K562 (cell line): ENCODE measurements around the gene SH3BGR. TPM values are rescaled to one million over a fixed set of nuclear protein-coding genes. Genes with fewer than 3 reads are reported as not detected.

Source experiments
- ATAC-seq: fragments of 200-7000 bp; cut with Tn5 transposase; 3 replicates; pipeline ENCODE4 v1.9.1; 2020; ENCODE audit warnings: moderate library complexity
- BruUV-seq: library from RNA; stranded (reverse); fragments of 400-500 nt; replicated peaks from 2 replicates; lab custom pipeline; 2021; lab: Mats Ljungman, UMichigan
- CTCF ChIA-PET: fragments of 300-600 bp; formaldehyde crosslinking; extraction: SDS; loops from one replicate; lab custom pipeline; 2021; ENCODE audit warnings: low intra/inter-chr PET ratio; lab: Yijun Ruan, JAX
- POLR2A ChIA-PET: fragments of 300-600, 350-650 bp; sonication (Branson Sonifier 250); formaldehyde crosslinking; extraction: SDS; loops from one replicate; lab custom pipeline; 2021; ENCODE audit warnings: antibody characterized with exemption, inconsistent platforms; lab: Yijun Ruan, JAX
- DNase-seq, 4 experiments: peaks; one replicate each; pipeline versions ENCODE4 v3.0.0 to v3.0.0-alpha.2; 2011 to 2018; ENCODE audit warnings: low spot score in 3 of 4, mixed read lengths in 3 of 4; ENCODE audit errors: extremely low read depth in 1 of 4
- FAIRE-seq: peaks from 2 replicates; lab custom pipeline; 2011; peaks lifted over from hg19 to GRCh38; lab: Jason Lieb, UNC
- H2AFZ ChIP-seq: 2 replicates; pipeline ENCODE4 v1.6.0; 2011; ENCODE audit warnings: low read depth, low read length, control low read depth, inconsistent platforms
- H3K27ac ChIP-seq: fragments of 200-600 bp; 3 replicates; pipeline ENCODE4 v1.8.0; 2011; ENCODE audit warnings: low read depth, mild to moderate bottlenecking, control low read depth, inconsistent platforms, low read length, moderate library complexity, mixed read lengths; ENCODE audit errors: extremely low read depth
- H3K27me3 ChIP-seq, 2 experiments: fragments of 300-600 bp in 1 of 2; 2 replicates in 1 of 2; 3 replicates in 1 of 2; pipeline versions ENCODE4 v1.6.0 to v1.8.0; 2011; ENCODE audit warnings: inconsistent platforms in 2 of 2, low read length in 2 of 2, mild to moderate bottlenecking in 1 of 2, mixed read lengths in 1 of 2, moderate library complexity in 1 of 2; ENCODE audit not compliant: control insufficient read depth in 2 of 2, insufficient read depth in 2 of 2
- H3K36me3 ChIP-seq: fragments of 300-600 bp; 3 replicates; pipeline ENCODE4 v1.8.0; 2011; ENCODE audit warnings: mild to moderate bottlenecking, low read length, inconsistent platforms; ENCODE audit not compliant: control insufficient read depth, insufficient read depth
- H3K4me1 ChIP-seq, 2 experiments: fragments of 200-600 bp in 1 of 2; replicated peaks in 1 of 2; 2 replicates in 1 of 2; 3 replicates in 1 of 2; pipeline versions ENCODE4 v1.5.1 to v1.8.0; 2011; ENCODE audit warnings: inconsistent platforms in 2 of 2, low read length in 2 of 2, mild to moderate bottlenecking in 1 of 2, mixed read lengths in 1 of 2, moderate library complexity in 1 of 2; ENCODE audit not compliant: control insufficient read depth in 2 of 2, insufficient read depth in 2 of 2
- H3K4me2 ChIP-seq: 2 replicates; pipeline ENCODE4 v1.6.1; 2011; ENCODE audit warnings: low read length, control low read depth, inconsistent platforms, mixed read lengths; ENCODE audit not compliant: insufficient read depth
- H3K4me3 ChIP-seq: fragments of 200-600 bp; sonication (generic), shearing (Covaris generic); 2 replicates; pipeline ENCODE4 v1.5.1; 2016; ENCODE audit warnings: control low read depth, inconsistent platforms
- H3K79me2 ChIP-seq: fragments of 200-600 bp; 3 replicates; pipeline ENCODE4 v1.8.0; 2011; ENCODE audit warnings: low read length, inconsistent platforms; ENCODE audit not compliant: control insufficient read depth, insufficient read depth
- H3K9ac ChIP-seq, 2 experiments: 2 replicates each; pipeline versions ENCODE4 v1.6.0 to v1.6.1; 2011; ENCODE audit warnings: low read depth in 2 of 2, low read length in 2 of 2, control low read depth in 1 of 2, inconsistent platforms in 1 of 2, mild to moderate bottlenecking in 1 of 2, mixed read lengths in 1 of 2; ENCODE audit not compliant: insufficient read depth in 1 of 2
- H3K9me1 ChIP-seq: one replicate; pipeline ENCODE4 v1.6.0; 2011; ENCODE audit warnings: inconsistent platforms, mild to moderate bottlenecking, low read length, moderate library complexity; ENCODE audit not compliant: control insufficient read depth, insufficient read depth
- H3K9me3 ChIP-seq: replicated peaks from 2 replicates; pipeline ENCODE4 v1.5.1; 2011; ENCODE audit warnings: low read depth, low read length, inconsistent platforms; ENCODE audit not compliant: control insufficient read depth, insufficient read depth
- H4K20me1 ChIP-seq: replicated peaks from 2 replicates; pipeline ENCODE4 v1.6.1; 2011; ENCODE audit warnings: low read length, inconsistent platforms, mixed read lengths; ENCODE audit not compliant: control insufficient read depth, insufficient read depth
- DIDO1 ChIP-seq: fragments of 450-650 bp; IDR thresholded peaks from 2 replicates; pipeline ENCODE4 v1.6.1; 2016; ENCODE audit warnings: low read depth, missing biosample characterization, missing genetic modification characterization
- ELF4 ChIP-seq: fragments of 450-650 bp; formaldehyde crosslinking; IDR thresholded peaks from 2 replicates; pipeline ENCODE4 v1.4.0; 2022; ENCODE audit warnings: missing genetic modification characterization
- EWSR1 ChIP-seq: fragments of 450-650 bp; IDR thresholded peaks from 2 replicates; pipeline ENCODE4 v1.6.1; 2018; ENCODE audit warnings: borderline replicate concordance, mild to moderate bottlenecking, low read depth, moderate library complexity; ENCODE audit not compliant: partially characterized antibody
- HEY1 ChIP-seq: fragments of 250-450 bp; sonication (Bioruptor Pico); IDR thresholded peaks from 2 replicates; pipeline ENCODE4 v1.5.0; 2020; ENCODE audit warnings: mild to moderate bottlenecking, moderate library complexity, borderline replicate concordance
- KAT2B ChIP-seq: IDR thresholded peaks from one replicate; pipeline ENCODE4 v1.6.1; 2012; ENCODE audit warnings: low read depth, mild to moderate bottlenecking, control low read depth, inconsistent platforms, low read length, moderate library complexity
- KLF16 ChIP-seq: IDR thresholded peaks from 2 replicates; pipeline ENCODE4 v1.6.1; 2016; ENCODE audit warnings: antibody characterized with exemption
- MLX ChIP-seq, 2 experiments: fragments of 450-650 bp in 1 of 2; sonication (generic) in 1 of 2; formaldehyde crosslinking; conservative IDR thresholded peaks; 2 replicates each; pipeline versions ENCODE4 v1.4.0 to v1.8.1; 2020 to 2022; ENCODE audit warnings: mild to moderate bottlenecking in 1 of 2, missing genetic modification reagents in 1 of 2
- NFE2 ChIP-seq: IDR thresholded peaks from 2 replicates; pipeline ENCODE4 v1.6.1; 2014; ENCODE audit warnings: antibody characterized with exemption, low read depth
- SMARCA5 ChIP-seq: fragments of 450-650 bp; IDR thresholded peaks from 2 replicates; pipeline ENCODE4 v1.6.1; 2016
- SNAPC5 ChIP-seq: fragments of 250-450 bp; sonication (Bioruptor Pico); IDR thresholded peaks from 2 replicates; pipeline ENCODE4 v1.8.0; 2021; ENCODE audit warnings: moderate library complexity, mild to moderate bottlenecking, inconsistent platforms
- STAT5A ChIP-seq: IDR thresholded peaks from 2 replicates; pipeline ENCODE4 v1.6.1; 2012; ENCODE audit warnings: low read length, inconsistent platforms, borderline replicate concordance
- THRB ChIP-seq: fragments of 450-650 bp; formaldehyde crosslinking; conservative IDR thresholded peaks from 2 replicates; pipeline ENCODE4 v1.4.0; 2022; ENCODE audit warnings: mild to moderate bottlenecking, missing genetic modification characterization
- TSC22D4 ChIP-seq: fragments of 450-650 bp; IDR thresholded peaks from 2 replicates; pipeline ENCODE4 v1.6.1; 2016; ENCODE audit warnings: missing genetic modification characterization, missing biosample characterization, control low read depth
- ZBTB17 ChIP-seq: fragments of 450-650 bp; formaldehyde crosslinking; IDR thresholded peaks from 2 replicates; pipeline ENCODE4 v1.4.0; 2020; ENCODE audit warnings: mild to moderate bottlenecking
- ZBTB26 ChIP-seq: fragments of 450-650 bp; formaldehyde crosslinking; IDR thresholded peaks from 2 replicates; pipeline ENCODE4 v1.4.0; 2022; ENCODE audit warnings: missing genetic modification characterization
- ZKSCAN3 ChIP-seq: fragments of 250-450 bp; sonication (Bioruptor Pico); IDR thresholded peaks from 2 replicates; pipeline ENCODE4 v1.4.0; 2020
- ZNF512 ChIP-seq: IDR thresholded peaks from 2 replicates; pipeline ENCODE4 v1.6.1; 2016; ENCODE audit warnings: missing genetic modification characterization, missing compliant biosample characterization
- ZNF583 ChIP-seq: fragments of 250-450 bp; sonication (Bioruptor Pico); IDR thresholded peaks from 2 replicates; pipeline ENCODE4 v1.4.0; 2020
- WGBS: fragments of 100-300 bp; shearing (Covaris generic); methylation state at CpG from one replicate; pipeline ENCODE4 v1.1.6; 2016; ENCODE audit warnings: low coverage, mixed read lengths; ENCODE audit not compliant: insufficient coverage; ENCODE audit errors: missing lambda C conversion rate; 5-methylcytosine and 5-hydroxymethylcytosine counted together
- in situ Hi-C: fragments of 300-500 bp; cut with MboI; formaldehyde crosslinking; loops from 4 replicates; pipeline ENCODE4 v1.15.0; 2018; ENCODE audit warnings: inconsistent platforms, mixed read lengths
- intact Hi-C: fragments of 100-400 bp; cut with micrococcal nuclease; formaldehyde crosslinking; loops from 2 replicates; pipeline ENCODE4 v1.14.2; 2022
- polyA plus RNA-seq, 8 experiments: library from polyadenylated mRNA; depleted of rRNA in 4 of 8; stranded (reverse) in 5 of 8; unstranded in 3 of 8; fragments of >200 nt; fragmentation: Nextera tagmentation in 2 of 8; fragmentation: Illumina TruSeq in 1 of 8; extraction: Ambion mirVana in 2 of 8; extraction: Trizol in 1 of 8; gene quantifications; 2 replicates each; pipeline versions ENCODE4 v1.2.1 to v1.2.3, GENCODE V29; 2011 to 2014; ENCODE audit warnings: inconsistent platforms in 1 of 8, missing spikeins in 1 of 8
- total RNA-seq, 7 experiments: library from RNA; depleted of rRNA in 6 of 7; stranded (reverse); fragments of >200 nt in 6 of 7; fragmentation: Illumina TruSeq in 2 of 7; extraction: Trizol in 2 of 7; gene quantifications; 2 replicates each; pipeline versions ENCODE4 v1.2.1 to v1.2.3, GENCODE V29; 2011 to 2021; ENCODE audit warnings: low replicate concordance in 1 of 7

Gene SH3BGR
- total and polyA plus RNA-seq, 9 of the 15 experiments (the other 6 are each of a cell fraction or from before 2014, with no cell fraction given): 6.6 to 42.9 (median 25.6) TPM

- Histone ChIP-seq H3K9ac (no peak overlapping the region), H3K4me3 (no peak overlapping the region), H3K79me2 (no peaks in the 10 kb centered on the region), H3K36me3 (no peaks in the 10 kb centered on the region), H4K20me1 (no peaks in the 10 kb centered on the region), H3K4me2 (no peak overlapping the region), H3K9me3 (no peaks in the 10 kb centered on the region), H3K4me1 (no peaks in the 10 kb centered on the region), H2AFZ (no peak overlapping the region), H3K27ac (no peak overlapping the region), H3K27me3 (peaks cover 22 to 24% of the 10 kb centered on the region in 2 experiments; a peak in 4 of 5 replicates), H3K9me1 (no peaks in the 10 kb centered on the region)
- POLR2A ChIA-PET: no interaction called here
- DNase-seq (no peak), FAIRE-seq (no peak), ATAC-seq (no peak)
- in situ Hi-C loops: no loop called here
- CTCF ChIA-PET: no interaction called here
- intact Hi-C loops: no loop called here
- no TSS peak for BruUV-seq
- under 1% methylated on average over 12 of the region's 12 CpGs for WGBS
- TF ChIP-seq STAT5A: no peak
- no peak for TF ChIP-seq SMARCA5
- TF ChIP-seq NFE2: no peak
- TF ChIP-seq ZBTB26: peak; percentile 50; the same call in 1 of the 2 replicates
- no peak for TF ChIP-seq EWSR1
- no peak for TF ChIP-seq ZNF583 (CRISPR knock-in tag)
- TF ChIP-seq SNAPC5 (CRISPR knock-in tag): no peak
- no peak for TF ChIP-seq ZBTB17 (CRISPR knock-in tag)
- TF ChIP-seq HEY1: no peak
- TF ChIP-seq ELF4 (CRISPR knock-in tag): peak; percentile 59; the same call in 1 of the 2 replicates
- no peak for TF ChIP-seq MLX (CRISPR knock-in tag; conservative IDR thresholded peaks at IDR 0.05)
- peak; percentile 42; the same call in 1 of the 2 replicates for TF ChIP-seq ZNF512 (tag)
- TF ChIP-seq DIDO1: no peak
- peak; percentile 25; the same call in 1 of the 2 replicates for TF ChIP-seq TSC22D4 (tag)
- no peak for TF ChIP-seq KLF16
- TF ChIP-seq THRB: 0 out of 2 replicates have a peak, but pooled peaks have one; percentile 48
- no peak for TF ChIP-seq ZKSCAN3 (CRISPR knock-in tag)
- no peak for TF ChIP-seq KAT2B
Measured at GRCh38 chr21:39562791-39563770, 111.3 kb downstream of the SH3BGR start.
